OCI-LY7 (cell line): Measurements from ENCODE around the gene GLB1L.

Experiments used
- CTCF ChIP-seq: fragments of 200-600 bp; sonication (generic); conservative IDR thresholded peaks from 2 replicates; pipeline ENCODE4 v1.5.1; 2014; ENCODE audit warnings: mild to moderate bottlenecking, antibody characterized with exemption, low read length, moderate library complexity, mixed read lengths
- EZH2phosphoT487 ChIP-seq: fragments of 200-600 bp; sonication (generic); IDR thresholded peaks from 2 replicates; pipeline ENCODE4 v1.6.1; 2018; ENCODE audit warnings: low read depth, borderline replicate concordance, mild to moderate bottlenecking, mixed run types, antibody characterized with exemption, low read length, moderate library complexity, mixed read lengths

GRCh38 chr2:219261024-219261855 lies 16.0 kb upstream of the GLB1L start:
- no peak for TF ChIP-seq CTCF
- no peak for TF ChIP-seq EZH2phosphoT487
